Colonic mucosa (tissue), 4 donors: ENCODE measurements around the gene DDIT4L. TPM values are rescaled to one million over a fixed set of nuclear protein-coding genes. Genes with fewer than 3 reads are reported as not detected.

Source experiments
- DNase-seq: peaks from one replicate; pipeline ENCODE4 v3.0.0-alpha.2; 2020
- H3K27ac ChIP-seq: fragments of 200-600 bp; one replicate; pipeline ENCODE4 v1.8.0; 2021
- H3K27me3 ChIP-seq: fragments of 200-600 bp; one replicate; pipeline ENCODE4 v1.8.0; 2021
- H3K36me3 ChIP-seq: fragments of 200-600 bp; one replicate; pipeline ENCODE4 v1.8.0; 2021
- H3K4me1 ChIP-seq: fragments of 200-600 bp; one replicate; pipeline ENCODE4 v1.8.0; 2021; ENCODE audit warnings: mild to moderate bottlenecking
- H3K4me3 ChIP-seq: fragments of 200-600 bp; one replicate; pipeline ENCODE4 v1.8.0; 2021
- H3K9ac ChIP-seq, 2 donors: one replicate each; pipeline ENCODE4 v1.7.0; 2013; ENCODE audit warnings: control low read depth in 2 of 2, low read depth in 2 of 2, low read length in 2 of 2
- H3K9me3 ChIP-seq: fragments of 200-600 bp; one replicate; pipeline ENCODE4 v1.8.0; 2021
- intact Hi-C: fragments of 100-400 bp; cut with DNase I; formaldehyde crosslinking; loops from one replicate; pipeline ENCODE4 v1.14.1; 2022
- total RNA-seq, 2 donors: library from RNA; stranded (reverse); fragmentation: NEBNext Ultra II Directional in 1 of 2; extraction: Animal tissue kit (Norgen Biotek cat#: 25700) in 1 of 2; gene quantifications; one replicate each; pipeline ENCODE4 v1.2.1, GENCODE V29; 2021
- TF ChIP-seq, protein P1 (sequence below): fragments of 200-600 bp; IDR thresholded peaks from one replicate; pipeline ENCODE4 v1.8.0; 2022; ENCODE audit warnings: antibody characterized with exemption, mild to moderate bottlenecking
- donor health status: healthy.
- donor health status: DM: no; HTN: no; CAD: no.
- donor health status: DM: no; HTN: no; CAD: no.

The DDIT4L gene
- total RNA-seq, 2 donors from 2014 or later = 0.72 TPM; not detected in 1

DNA sequence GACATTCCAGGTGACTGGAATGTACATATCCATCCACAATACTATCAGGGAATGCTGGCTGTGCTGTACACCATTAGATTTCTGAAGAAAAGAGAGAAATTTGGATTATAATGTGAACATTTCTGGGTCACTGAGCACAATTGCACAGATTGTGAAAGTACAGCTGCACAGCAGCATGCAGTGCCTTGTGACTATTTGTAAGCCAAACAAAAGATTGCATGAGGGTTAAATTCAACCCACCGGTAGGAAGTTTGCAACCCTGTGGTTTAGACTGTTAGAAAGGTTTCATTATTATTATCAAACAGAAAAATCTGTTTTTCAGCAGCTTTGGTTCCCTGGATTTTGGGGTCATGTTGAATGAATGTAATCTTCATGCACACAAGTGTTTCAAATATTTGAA, 24.5 kb downstream of the DDIT4L start:
- Histone ChIP-seq H3K36me3 (no peaks in the 10 kb centered on the region), H3K4me1 (no peaks in the 10 kb centered on the region), H3K9me3 (no peaks in the 10 kb centered on the region), H3K9ac (no peak overlapping the region), H3K4me3 (no peak overlapping the region), H3K27me3 (no peaks in the 10 kb centered on the region), H3K27ac (no peak overlapping the region)
- TF ChIP-seq, protein P1, sequence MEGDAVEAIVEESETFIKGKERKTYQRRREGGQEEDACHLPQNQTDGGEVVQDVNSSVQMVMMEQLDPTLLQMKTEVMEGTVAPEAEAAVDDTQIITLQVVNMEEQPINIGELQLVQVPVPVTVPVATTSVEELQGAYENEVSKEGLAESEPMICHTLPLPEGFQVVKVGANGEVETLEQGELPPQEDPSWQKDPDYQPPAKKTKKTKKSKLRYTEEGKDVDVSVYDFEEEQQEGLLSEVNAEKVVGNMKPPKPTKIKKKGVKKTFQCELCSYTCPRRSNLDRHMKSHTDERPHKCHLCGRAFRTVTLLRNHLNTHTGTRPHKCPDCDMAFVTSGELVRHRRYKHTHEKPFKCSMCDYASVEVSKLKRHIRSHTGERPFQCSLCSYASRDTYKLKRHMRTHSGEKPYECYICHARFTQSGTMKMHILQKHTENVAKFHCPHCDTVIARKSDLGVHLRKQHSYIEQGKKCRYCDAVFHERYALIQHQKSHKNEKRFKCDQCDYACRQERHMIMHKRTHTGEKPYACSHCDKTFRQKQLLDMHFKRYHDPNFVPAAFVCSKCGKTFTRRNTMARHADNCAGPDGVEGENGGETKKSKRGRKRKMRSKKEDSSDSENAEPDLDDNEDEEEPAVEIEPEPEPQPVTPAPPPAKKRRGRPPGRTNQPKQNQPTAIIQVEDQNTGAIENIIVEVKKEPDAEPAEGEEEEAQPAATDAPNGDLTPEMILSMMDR = no peak
- intact Hi-C loops = no loop called here
- DNase-seq = no peak

DNA sequence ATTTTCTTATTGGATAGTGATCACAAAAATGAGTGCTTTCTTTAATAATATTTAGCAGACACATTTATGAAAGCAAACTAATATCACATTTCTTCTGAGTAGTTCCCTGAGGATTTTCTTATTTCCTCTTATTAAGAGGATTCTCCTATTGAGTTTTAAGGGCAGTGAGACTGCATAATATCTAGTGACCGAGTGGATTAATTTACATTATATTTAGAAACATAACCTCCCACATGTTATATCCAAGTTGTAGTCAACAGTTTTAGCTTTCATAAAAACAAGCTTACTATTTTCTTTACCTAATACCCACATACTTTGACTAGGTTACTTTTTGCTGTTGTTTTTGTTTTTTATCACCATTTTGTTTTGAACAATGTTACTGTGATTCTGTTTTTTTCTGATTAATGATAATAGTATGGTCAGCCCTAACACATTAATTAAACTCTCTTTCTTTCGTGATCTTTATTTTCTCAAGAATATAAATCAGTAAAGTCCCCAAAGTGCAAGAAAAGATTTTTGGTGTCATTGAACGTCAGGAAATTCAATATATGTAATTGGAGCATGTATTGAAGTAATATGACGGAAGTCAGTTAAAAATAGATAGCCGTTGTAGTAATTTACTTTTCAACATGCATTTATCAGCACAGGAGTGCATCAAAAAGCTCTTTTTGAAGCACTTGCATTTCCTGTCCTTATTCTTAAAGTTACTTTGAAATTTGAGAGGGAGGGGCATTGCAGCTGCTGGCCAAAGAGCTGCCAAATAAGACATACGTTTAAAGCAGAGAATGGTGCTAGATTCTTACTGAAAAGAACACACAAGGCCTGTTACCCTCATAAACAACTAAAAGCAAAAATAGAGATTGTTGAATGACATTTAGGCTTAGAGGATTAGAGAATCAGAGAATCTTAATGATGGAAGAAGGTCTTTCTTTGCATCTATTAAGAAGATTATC, 25.2 kb downstream of the DDIT4L start:
- no peaks in the 10 kb centered on the region for H3K9me3 ChIP-seq
- H3K4me3 ChIP-seq = no peak overlapping the region
- no peak overlapping the region for H3K27ac ChIP-seq
- H3K9ac ChIP-seq = no peak overlapping the region
- TF ChIP-seq, protein P1 = no peak
- DNase-seq = no peak
- H3K27me3 ChIP-seq = no peaks in the 10 kb centered on the region
- intact Hi-C loops = no loop called here
- H3K36me3 ChIP-seq = no peaks in the 10 kb centered on the region
- H3K4me1 ChIP-seq = no peaks in the 10 kb centered on the region

DNA sequence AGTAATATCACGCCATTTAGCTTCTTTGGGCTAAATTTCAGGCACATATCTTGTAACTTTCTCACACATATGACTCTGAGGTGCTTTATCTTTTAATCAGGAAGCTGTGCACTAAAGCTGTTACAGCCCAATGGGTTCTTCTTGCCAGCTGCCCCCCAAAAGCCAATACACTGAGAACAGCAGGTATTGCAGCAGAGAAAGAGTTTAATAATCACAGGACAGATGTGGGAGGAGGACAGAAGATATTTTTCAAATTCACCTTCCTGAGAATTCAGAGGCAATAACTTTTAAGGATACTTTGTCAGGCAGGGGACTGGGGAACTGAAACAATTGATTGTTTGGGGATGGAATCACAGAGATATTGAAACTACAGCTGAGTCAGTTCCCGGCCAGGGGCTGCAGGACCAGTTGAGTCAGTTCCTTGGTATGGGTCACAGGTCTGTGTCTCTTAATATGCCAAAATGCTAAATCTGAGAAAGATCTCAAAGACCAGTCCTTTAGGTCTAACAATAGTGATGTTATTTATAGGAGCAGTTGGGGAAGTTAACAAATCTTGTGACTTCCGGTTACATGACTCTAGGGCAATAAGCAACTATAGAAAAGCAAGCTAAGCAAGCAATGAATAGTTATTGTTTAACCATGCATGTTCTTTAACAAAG, 28.1 kb downstream of the DDIT4L start:
- no peak overlapping the region for H3K4me3 ChIP-seq
- H3K9me3 ChIP-seq = no peaks in the 10 kb centered on the region
- TF ChIP-seq, protein P1 = no peak
- H3K36me3 ChIP-seq = no peaks in the 10 kb centered on the region
- no peak overlapping the region for H3K27ac ChIP-seq
- H3K9ac ChIP-seq = no peak overlapping the region
- intact Hi-C loops = no loop called here
- no peaks in the 10 kb centered on the region for H3K4me1 ChIP-seq
- no peak for DNase-seq
- no peaks in the 10 kb centered on the region for H3K27me3 ChIP-seq

DNA sequence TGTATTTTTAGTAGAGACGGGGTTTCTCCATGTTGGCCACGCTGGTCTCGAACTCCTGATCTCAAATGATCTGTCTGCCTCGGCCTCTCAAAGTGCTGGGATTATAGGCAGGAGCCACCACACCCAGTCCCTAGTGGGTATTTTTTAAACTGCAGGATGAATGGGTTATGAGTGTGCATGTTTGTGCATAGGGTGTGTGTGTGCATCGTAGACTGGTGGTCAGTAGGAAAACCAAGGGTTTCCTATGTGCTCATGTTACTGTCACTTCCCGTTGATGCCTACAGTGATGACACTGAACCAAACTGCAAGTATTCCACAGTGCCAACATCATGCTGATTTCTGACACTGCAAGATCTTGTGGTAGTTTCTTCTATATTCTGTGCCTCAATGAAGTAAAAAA, 41.1 kb downstream of the DDIT4L start:
- DNase-seq = no peak
- Histone ChIP-seq H3K4me3 (no peak overlapping the region), H3K27ac (no peak overlapping the region), H3K9ac (no peak overlapping the region), H3K27me3 (no peaks in the 10 kb centered on the region), H3K9me3 (no peaks in the 10 kb centered on the region), H3K4me1 (no peaks in the 10 kb centered on the region), H3K36me3 (no peaks in the 10 kb centered on the region)
- TF ChIP-seq, protein P1 = no peak
- intact Hi-C loops = no loop called here

DNA sequence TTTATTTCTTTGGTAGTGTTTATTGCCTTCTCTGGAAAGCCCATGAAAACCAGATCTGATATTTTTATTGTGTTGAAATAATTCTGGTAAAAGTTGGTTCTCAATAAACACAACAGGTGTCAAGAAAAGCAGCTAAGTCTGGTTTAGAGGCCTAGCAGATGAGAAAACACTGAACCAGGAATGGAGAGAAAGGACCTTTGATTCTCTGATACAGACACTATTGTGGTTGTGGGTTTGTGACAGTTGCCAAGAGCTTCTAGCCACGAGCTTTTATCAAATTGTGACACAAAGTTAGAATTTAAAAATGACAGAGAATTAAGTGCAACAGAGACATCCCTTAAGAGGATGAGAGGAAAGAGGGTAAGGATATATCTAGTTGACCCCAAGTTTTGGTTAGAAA, 42.6 kb downstream of the DDIT4L start:
- TF ChIP-seq, protein P1 = no peak
- H3K4me1 ChIP-seq = no peaks in the 10 kb centered on the region

More for the DNA sequence above, 42.6 kb downstream of the DDIT4L start:
- intact Hi-C loops = no loop called here
- no peaks in the 10 kb centered on the region for H3K27me3 ChIP-seq
- no peak for DNase-seq
- H3K9me3 ChIP-seq = no peaks in the 10 kb centered on the region
- no peak overlapping the region for H3K27ac ChIP-seq
- H3K9ac ChIP-seq = no peak overlapping the region
- H3K36me3 ChIP-seq = no peaks in the 10 kb centered on the region
- H3K4me3 ChIP-seq = no peak overlapping the region
